RWPE2 (cell line): ENCODE data around the gene CCDC57.
A peak's percentile ranks its signal among the peaks of the same experiment; 100 is the strongest.
"Not testable (repeated sequence)": the region's sequence is repeated elsewhere in the genome, so short reads cannot be mapped to it uniquely, and the experiment has no call there.

Experiments
- ATAC-seq: fragments of 200-7000 bp; cut with Tn5 transposase; 3 replicates; pipeline ENCODE4 v1.9.1; 2021; ENCODE audit warnings: low read depth
- DNase-seq: peaks from one replicate; pipeline ENCODE4 v3.0.0-alpha.2; 2020; ENCODE audit warnings: low spot score
- H3K27ac ChIP-seq: fragments of 450-650 bp; 2 replicates; pipeline ENCODE4 v1.5.1; 2017; ENCODE audit warnings: mild to moderate bottlenecking; ENCODE audit not compliant: poor library complexity, severe bottlenecking
- H3K27me3 ChIP-seq: fragments of 250-450 bp; sonication (Bioruptor Pico); 2 replicates; pipeline ENCODE4 v1.5.1; 2021; ENCODE audit warnings: mild to moderate bottlenecking, moderate library complexity; ENCODE audit not compliant: insufficient read depth, poor library complexity, severe bottlenecking
- H3K36me3 ChIP-seq: fragments of 250-450 bp; sonication (Bioruptor Pico); 2 replicates; pipeline ENCODE4 v1.5.1; 2020; ENCODE audit warnings: low read depth, mild to moderate bottlenecking, moderate library complexity
- H3K4me1 ChIP-seq: fragments of 250-450 bp; sonication (Bioruptor Pico); 2 replicates; pipeline ENCODE4 v1.5.1; 2021; ENCODE audit warnings: mild to moderate bottlenecking, moderate library complexity; ENCODE audit not compliant: insufficient read depth, poor library complexity, severe bottlenecking
- H3K4me3 ChIP-seq: fragments of 250-450 bp; sonication (Bioruptor Pico); 2 replicates; pipeline ENCODE4 v1.5.1; 2021; ENCODE audit warnings: mild to moderate bottlenecking, moderate library complexity; ENCODE audit not compliant: severe bottlenecking
- H3K9me3 ChIP-seq: fragments of 250-450 bp; sonication (Bioruptor Pico); 2 replicates; pipeline ENCODE4 v1.5.1; 2021; ENCODE audit warnings: mild to moderate bottlenecking, moderate library complexity; ENCODE audit not compliant: severe bottlenecking
- TF ChIP-seq, protein P1 (sequence below): fragments of 450-650 bp; IDR thresholded peaks from one replicate; pipeline ENCODE4 v1.5.1; 2017; ENCODE audit warnings: mild to moderate bottlenecking, moderate library complexity; ENCODE audit not compliant: poor library complexity, severe bottlenecking

Gene CCDC57

GRCh38 chr17:82134101-82134500 lies 78.5 kb downstream of the CCDC57 start:
- TF ChIP-seq, protein P1, sequence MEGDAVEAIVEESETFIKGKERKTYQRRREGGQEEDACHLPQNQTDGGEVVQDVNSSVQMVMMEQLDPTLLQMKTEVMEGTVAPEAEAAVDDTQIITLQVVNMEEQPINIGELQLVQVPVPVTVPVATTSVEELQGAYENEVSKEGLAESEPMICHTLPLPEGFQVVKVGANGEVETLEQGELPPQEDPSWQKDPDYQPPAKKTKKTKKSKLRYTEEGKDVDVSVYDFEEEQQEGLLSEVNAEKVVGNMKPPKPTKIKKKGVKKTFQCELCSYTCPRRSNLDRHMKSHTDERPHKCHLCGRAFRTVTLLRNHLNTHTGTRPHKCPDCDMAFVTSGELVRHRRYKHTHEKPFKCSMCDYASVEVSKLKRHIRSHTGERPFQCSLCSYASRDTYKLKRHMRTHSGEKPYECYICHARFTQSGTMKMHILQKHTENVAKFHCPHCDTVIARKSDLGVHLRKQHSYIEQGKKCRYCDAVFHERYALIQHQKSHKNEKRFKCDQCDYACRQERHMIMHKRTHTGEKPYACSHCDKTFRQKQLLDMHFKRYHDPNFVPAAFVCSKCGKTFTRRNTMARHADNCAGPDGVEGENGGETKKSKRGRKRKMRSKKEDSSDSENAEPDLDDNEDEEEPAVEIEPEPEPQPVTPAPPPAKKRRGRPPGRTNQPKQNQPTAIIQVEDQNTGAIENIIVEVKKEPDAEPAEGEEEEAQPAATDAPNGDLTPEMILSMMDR, result no peak
- no peak for DNase-seq
- Histone ChIP-seq H3K27ac (peak overlapping the region; percentile 62), H3K36me3 (no peaks in the 10 kb centered on the region), H3K27me3 (no peaks in the 10 kb centered on the region), H3K4me3 (no peak overlapping the region), H3K9me3 (no peaks in the 10 kb centered on the region), H3K4me1 (peaks cover 20% of the 10 kb centered on the region)
- peak; percentile 73 for ATAC-seq

DNA sequence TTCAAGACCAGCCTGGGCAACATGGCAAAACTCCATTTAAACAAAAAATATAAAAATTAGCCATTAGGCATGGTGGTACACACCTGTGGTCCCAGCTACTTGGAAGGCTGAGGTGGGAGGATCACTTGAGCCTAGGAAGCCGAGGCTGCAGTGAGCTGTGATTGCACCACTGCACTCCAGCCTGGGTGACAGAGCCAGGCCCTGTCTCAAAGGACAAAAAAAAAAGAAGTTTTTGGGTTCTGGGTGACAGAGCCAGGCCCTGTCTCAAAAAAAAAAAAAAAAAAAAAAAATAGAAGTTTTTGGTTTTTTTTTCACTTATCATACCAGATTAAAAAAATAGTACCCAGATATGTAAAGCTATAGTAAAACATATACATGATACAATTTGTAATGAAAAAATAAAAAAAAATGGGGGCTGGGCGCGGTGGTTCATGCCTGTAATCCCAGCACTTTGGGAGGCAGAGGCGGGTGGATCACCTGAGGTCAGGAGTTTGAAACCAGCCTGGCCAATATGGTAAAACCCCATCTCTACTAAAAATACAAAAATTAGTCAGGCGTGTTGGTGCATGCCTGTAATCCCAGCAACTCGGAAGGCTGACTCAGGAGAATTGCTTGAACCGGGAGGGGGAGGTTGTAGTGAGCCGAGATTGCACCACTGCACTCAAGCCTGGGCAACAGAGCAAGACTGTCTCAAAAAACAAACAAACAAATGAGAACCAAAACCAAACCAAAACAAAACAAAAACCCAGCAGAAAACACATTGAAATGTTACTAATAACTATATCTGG lies 79.3 kb downstream of the CCDC57 start:
- DNase-seq, H3K9me3 ChIP-seq, H3K4me3 ChIP-seq, H3K36me3 ChIP-seq, H3K27me3 ChIP-seq: not testable (repeated sequence)
- H3K27ac ChIP-seq, result peak overlapping the region; percentile 62
- ATAC-seq, result peak; percentile 89
- peaks cover 20% of the 10 kb centered on the region for H3K4me1 ChIP-seq

DNA sequence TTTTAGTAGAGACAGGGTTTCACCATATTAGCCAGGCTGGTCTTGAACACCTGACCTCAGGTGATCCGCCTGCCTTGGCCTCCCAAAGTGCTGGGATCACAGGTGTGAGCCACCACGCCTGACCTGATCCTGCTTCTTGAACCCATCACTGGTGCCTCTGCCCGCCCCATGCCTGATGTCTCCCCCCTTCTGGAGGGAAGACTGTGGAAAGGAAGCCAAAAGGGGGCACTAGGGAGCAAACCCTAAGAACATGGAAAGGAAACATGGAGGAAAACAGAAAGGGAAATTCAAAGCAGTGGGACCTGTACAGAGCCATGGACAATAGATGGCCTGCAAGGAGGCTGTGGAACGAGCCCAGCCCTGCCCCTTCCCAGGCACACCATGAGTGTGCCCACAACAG lies 83.5 kb downstream of the CCDC57 start:
- Histone ChIP-seq H3K9me3 (no peaks in the 10 kb centered on the region), H3K27ac (no peak overlapping the region), H3K4me3 (no peak overlapping the region), H3K27me3 (no peaks in the 10 kb centered on the region), H3K36me3 (peaks cover 20% of the 10 kb centered on the region), H3K4me1 (peaks cover 13% of the 10 kb centered on the region)
- ATAC-seq (no peak), DNase-seq (no peak)
- TF ChIP-seq, protein P1, result no peak

DNA sequence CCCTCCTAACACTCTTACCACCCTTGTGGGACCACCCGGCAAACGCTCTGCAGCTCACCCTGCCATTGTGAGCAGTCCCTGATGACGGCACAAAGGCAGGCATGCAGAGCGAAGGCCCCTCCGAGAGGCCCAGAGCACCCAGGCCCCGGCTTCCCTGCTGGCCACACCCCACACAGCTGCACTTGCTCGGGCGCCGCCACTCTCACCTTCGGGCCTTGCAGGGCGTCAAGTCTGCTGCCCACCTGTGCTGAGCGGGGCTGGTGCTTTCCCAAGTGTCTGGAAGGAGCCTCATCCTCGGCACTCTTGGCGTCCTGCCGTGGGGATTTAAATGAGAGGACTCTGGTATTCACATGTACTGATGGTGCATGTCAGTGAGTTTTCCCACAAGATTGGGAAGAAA lies 84.4 kb downstream of the CCDC57 start:
- ATAC-seq (no peak), DNase-seq (no peak)
- peaks cover 5% of the 10 kb centered on the region for H3K4me1 ChIP-seq
- no peak overlapping the region for H3K4me3 ChIP-seq
- no peak overlapping the region for H3K27ac ChIP-seq
- H3K9me3 ChIP-seq, result no peaks in the 10 kb centered on the region
- TF ChIP-seq, protein P1, result no peak
- H3K36me3 ChIP-seq, result peaks cover 24% of the 10 kb centered on the region
- H3K27me3 ChIP-seq, result no peaks in the 10 kb centered on the region

GRCh38 chr17:82127704-82128103 lies 84.9 kb downstream of the CCDC57 start:
- H3K4me3 ChIP-seq, result no peak overlapping the region
- TF ChIP-seq, protein P1, result no peak
- no peaks in the 10 kb centered on the region for H3K4me1 ChIP-seq
- H3K9me3 ChIP-seq, result no peaks in the 10 kb centered on the region
- no peaks in the 10 kb centered on the region for H3K27me3 ChIP-seq
- peaks cover 25% of the 10 kb centered on the region for H3K36me3 ChIP-seq
- ATAC-seq (no peak), DNase-seq (no peak)
- H3K27ac ChIP-seq, result no peak overlapping the region
